Thyroid gland (tissue), 4 donors: ENCODE results near the gene RTTN.

Source experiments
- CTCF ChIP-seq, 6 experiments: fragments of 200-600 bp in 3 of 6; fragments of 450-650 bp in 3 of 6; sonication (generic) in 3 of 6; IDR thresholded peaks; one replicate each; pipeline ENCODE4 v1.5.1; 2016 to 2019; ENCODE audit warnings: antibody characterized with exemption in 6 of 6, mild to moderate bottlenecking in 2 of 6, inconsistent platforms in 1 of 6, moderate library complexity in 1 of 6
- POLR2A ChIP-seq, 2 donors: fragments of 450-650 bp; IDR thresholded peaks; one replicate each; pipeline ENCODE4 v1.6.1; 2017; ENCODE audit warnings: antibody characterized with exemption in 2 of 2, mild to moderate bottlenecking in 2 of 2, moderate library complexity in 1 of 2

GRCh38 chr18:70250781-70251180 is 45.3 kb upstream of the RTTN start:
- no peak for TF ChIP-seq CTCF (IDR thresholded peaks at IDR 0.05)
- TF ChIP-seq POLR2A (IDR thresholded peaks at IDR 0.05): no peak
